ENCODE data around the gene ARHGAP15.
A peak's percentile ranks its signal among the peaks of the same experiment; 100 is the strongest.

The ARHGAP15 gene

GRCh38 chr2:143280097-143280757, 151.0 kb downstream of the ARHGAP15 start:
- no peak for DNase-seq

DNA sequence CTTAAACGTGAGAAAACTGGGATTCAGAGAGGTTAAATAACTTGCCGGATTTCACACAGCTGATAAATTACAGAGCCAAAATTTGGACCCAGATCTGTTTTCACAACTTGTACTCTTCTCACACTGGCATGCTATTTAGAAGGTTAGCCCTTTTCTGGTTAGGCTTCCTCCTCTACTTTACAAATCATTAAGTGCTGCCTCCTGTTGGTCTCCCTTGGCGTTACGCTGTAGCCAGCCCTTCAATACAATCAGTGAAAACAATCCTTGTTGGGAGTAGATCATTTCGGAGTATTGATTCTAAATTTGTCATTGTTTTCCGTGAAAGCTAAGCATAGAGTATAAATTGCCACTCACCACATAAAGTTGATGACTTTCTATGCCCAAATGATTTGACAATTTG, 153.5 kb downstream of the ARHGAP15 start:
- peak; percentile 31 for DNase-seq

GRCh38 chr2:143284087-143284675, 155.0 kb downstream of the ARHGAP15 start:
- peak; percentile 57 for DNase-seq

DNA sequence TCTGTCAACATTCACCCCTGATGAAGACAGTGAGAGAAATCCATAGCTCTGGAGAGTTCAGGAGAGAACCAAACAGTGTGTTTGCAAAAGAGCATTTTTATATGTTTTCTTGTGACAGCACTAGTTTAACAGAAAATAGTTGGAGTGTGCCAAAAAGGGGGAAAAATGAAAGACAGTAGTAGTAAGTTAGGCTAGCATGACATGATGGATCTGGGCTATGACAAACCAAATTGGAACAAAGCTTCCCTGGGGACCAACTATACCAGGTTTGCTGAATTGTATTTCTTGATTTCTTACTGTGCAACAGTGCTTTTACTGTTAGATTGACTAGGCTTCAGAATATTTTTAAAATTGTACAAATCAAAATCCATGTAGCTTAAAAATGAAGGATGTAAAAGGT, 159.8 kb downstream of the ARHGAP15 start:
- no peak for DNase-seq

DNA sequence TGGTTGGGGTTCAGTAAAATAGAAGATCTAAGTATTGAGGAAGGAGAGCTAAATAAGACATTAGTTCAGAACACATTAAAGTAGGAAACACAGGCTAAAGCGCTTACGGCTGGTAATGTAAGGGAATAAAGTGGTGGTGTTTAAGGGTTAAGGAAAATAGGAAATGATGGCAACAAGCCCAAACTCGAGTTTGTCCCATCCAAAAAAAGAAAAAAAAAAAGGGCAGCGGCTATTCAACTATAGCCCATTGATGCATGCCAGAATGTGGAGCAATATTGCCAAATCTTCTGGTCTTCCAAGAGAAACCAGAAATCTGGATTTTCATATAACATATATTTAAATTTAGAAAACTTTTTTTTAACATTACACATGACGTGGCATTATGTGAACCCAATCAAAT, 161.0 kb downstream of the ARHGAP15 start:
- no peak for DNase-seq

- DNase-seq: no peak
These were observed 164.8 kb downstream of the ARHGAP15 start for GRCh38 chr2:143294068-143294467.

DNA sequence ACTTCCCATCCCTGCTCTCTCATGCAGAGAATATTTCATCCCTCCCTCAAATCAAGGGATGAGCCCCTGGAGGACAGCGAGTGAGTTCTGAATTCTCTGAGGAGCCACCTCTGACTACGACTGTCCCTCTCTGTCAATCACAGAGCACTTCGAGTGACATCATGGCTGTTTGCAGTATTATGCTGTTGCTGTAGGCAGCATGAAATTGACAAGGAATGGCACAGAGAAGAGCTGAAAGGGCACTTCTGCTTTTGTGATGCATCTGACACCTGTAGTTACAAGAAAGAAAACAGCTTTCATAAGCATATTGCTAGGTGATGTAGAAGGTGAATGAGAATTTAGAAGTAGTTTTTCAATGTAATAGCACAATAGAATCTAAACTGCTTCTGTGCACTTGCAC, 166.9 kb downstream of the ARHGAP15 start:
- no peak for DNase-seq

DNA sequence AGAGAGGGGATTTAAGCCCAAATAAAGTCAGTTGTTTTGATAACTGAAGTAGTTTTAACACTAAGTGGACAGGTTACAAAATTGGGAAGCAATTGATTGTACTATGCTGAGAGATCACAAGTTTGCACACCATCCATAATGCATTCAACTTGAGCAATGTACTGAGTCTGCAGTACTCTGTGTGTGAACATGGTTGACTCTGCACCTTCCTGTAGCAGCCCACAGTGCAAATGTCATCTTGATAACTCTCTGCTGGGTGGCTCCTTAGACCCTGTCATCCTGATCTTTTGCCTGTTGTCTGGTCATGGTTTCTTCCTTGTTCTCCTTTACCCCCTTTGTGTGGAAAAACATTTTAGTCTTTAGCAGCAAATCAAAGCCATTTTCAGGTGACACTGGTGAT, 168.0 kb downstream of the ARHGAP15 start:
- no peak for DNase-seq

- no peak for DNase-seq
These were observed 171.3 kb downstream of the ARHGAP15 start for GRCh38 chr2:143300536-143300935.

DNA sequence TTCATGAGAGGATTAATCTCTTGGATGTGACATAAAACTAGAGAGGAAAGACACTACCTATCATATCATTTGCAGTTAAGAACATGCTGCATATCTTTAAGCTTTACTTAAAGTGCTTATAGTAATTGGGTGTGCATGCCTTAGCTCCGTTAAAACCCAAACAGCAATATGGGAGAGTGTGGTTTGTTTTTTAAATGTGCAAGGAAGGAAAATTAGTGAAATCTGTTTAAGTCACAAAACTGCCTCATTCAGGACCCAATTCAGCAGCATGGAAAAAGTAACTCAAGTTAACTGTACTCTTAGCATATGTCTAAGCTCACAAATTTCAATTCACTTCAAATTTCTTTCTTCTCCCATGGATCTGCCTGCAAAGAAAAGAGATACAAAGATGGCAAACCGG, 182.2 kb downstream of the ARHGAP15 start:
- no peak for DNase-seq

- no peak for DNase-seq
These were observed 183.2 kb downstream of the ARHGAP15 start for GRCh38 chr2:143312441-143312840.

DNA sequence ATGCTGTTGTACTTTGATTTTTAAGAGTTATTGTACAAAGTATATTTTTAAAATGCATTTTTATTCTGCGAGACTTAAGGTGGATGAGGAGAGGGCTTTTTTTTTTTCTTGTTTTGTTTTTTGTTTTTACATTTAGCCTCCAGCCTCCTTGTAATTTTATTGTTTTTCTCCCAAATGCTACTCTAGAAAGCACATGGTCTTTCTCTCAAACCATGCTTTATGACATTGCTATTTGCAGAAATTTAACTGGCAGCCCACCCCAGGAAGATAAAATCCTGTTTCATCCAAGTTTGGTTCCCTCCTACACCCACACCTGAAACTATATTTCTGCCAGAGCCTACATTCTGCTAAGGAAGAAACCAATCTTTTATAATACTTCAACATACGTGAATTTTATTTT, 184.6 kb downstream of the ARHGAP15 start:
- no peak for DNase-seq

- DNase-seq: no peak
These were observed 192.8 kb downstream of the ARHGAP15 start for GRCh38 chr2:143321994-143322393.

- DNase-seq: peak; percentile 10
These were observed 200.1 kb downstream of the ARHGAP15 start for GRCh38 chr2:143329288-143329687.

- DNase-seq: no peak
These were observed 204.1 kb downstream of the ARHGAP15 start for GRCh38 chr2:143333168-143333791.

- DNase-seq: no peak
These were observed 204.6 kb downstream of the ARHGAP15 start for GRCh38 chr2:143333847-143334246.

GRCh38 chr2:143334837-143335236, 205.6 kb downstream of the ARHGAP15 start:
- DNase-seq: no peak

DNA sequence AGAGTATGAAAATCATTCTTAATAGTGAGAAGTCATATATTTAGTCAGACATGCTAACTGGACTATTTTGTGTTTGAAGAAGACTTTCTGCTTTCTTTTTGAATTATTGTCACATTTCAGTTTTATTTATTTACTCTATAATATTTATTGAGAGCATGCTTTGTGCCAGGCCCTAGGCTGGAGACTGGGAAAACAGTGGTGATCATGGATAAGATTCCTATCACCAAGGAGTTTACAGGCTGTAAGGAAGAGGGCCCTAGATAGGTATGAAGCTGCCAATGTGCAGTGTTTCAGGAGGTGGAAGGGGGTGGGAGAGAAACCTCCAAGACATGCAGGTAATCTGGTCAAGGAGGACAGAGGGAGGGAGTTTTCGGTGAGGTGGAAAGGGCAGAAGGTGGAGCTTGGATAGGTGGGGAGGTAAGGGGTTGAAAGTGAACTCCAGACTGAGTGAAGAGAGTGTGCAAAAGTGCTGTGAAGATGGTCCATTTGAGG, 207.5 kb downstream of the ARHGAP15 start:
- DNase-seq: no peak

GRCh38 chr2:143341478-143341877, 212.3 kb downstream of the ARHGAP15 start:
- no peak for DNase-seq

- no peak for DNase-seq
These were observed 215.6 kb downstream of the ARHGAP15 start for GRCh38 chr2:143344780-143345179.

DNA sequence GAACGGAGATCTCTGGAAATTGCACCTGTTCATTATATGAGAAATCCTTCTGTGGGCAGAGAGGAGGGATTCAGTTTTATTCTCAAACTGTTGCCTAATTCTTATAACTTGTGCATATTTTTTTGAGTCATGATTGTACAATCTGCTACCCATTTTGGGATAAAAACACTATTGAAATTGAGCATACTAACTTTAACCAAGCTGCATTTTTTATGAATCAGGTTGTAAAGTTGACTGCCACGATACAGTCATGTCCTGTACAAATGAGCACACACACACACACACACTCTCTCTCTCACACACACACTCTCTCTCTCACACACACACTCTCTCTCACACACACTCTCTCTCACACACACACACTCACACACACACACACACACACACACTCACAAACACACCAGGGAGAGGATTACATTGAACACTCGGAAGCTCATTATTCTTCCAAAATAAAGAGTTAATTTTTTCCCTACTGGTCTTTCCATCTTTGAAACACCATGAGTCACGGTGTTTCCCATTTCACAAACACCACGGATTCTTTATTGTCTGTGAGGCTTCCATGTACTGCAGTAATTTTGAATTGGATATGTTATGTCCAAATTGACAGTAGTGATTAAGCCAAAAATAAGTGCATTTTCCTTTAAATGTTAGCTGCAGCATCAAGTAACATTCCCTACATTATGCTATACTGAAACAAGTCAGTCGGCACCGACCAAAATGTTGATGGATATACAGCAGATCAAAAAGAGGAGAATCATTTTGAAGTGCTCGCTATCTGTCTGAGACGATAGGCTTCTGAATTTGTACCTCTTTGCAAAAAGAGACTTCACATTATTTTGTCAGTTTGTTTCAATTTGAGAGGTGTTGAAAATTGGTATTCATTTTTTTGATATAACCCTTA, 216.9 kb downstream of the ARHGAP15 start:
- DNase-seq: no peak

- DNase-seq: no peak
These were observed 218.1 kb downstream of the ARHGAP15 start for GRCh38 chr2:143347271-143347695.

- no peak for DNase-seq
These were observed 218.7 kb downstream of the ARHGAP15 start for GRCh38 chr2:143347901-143348414.

All from CD4-positive, alpha-beta T cell treated with Interleukin-10 for 1 hour (primary cell).